Endothelial cell of umbilical vein (primary cell): ENCODE results near the gene KRT33B. TPM values are rescaled to one million over a fixed set of nuclear protein-coding genes. Genes with fewer than 3 reads are reported as not detected.

ENCODE experiments used
- BruUV-seq: library from RNA; stranded (reverse); fragments of 400-500 nt; replicated peaks from 2 replicates; lab custom pipeline; 2021; lab: Mats Ljungman, UMichigan
- CTCF ChIA-PET: fragments of 300-600, 350-600 bp; sonication (Branson Sonifier 250); formaldehyde crosslinking; loops from one replicate; lab custom pipeline; 2021; ENCODE audit warnings: antibody characterized with exemption, inconsistent platforms; lab: Charles Lee
- POLR2A ChIA-PET: fragments of 300-600, 350-600 bp; sonication (Branson Sonifier 250); formaldehyde crosslinking; loops from one replicate; lab custom pipeline; 2021; ENCODE audit warnings: antibody characterized with exemption, inconsistent platforms; lab: Charles Lee
- DNase-seq: peaks from one replicate; pipeline ENCODE4 v3.0.0-alpha.2; 2011; ENCODE audit warnings: low read depth, low spot score
- FAIRE-seq: peaks from 2 replicates; lab custom pipeline; 2011; peaks lifted over from hg19 to GRCh38; lab: Jason Lieb, UNC
- H2AFZ ChIP-seq: 2 replicates; pipeline ENCODE4 v1.6.0; 2012; ENCODE audit warnings: low read depth, low read length, control low read depth, inconsistent platforms
- H3K27ac ChIP-seq: 2 replicates; pipeline ENCODE4 v1.5.1; 2011; ENCODE audit warnings: low read depth, mild to moderate bottlenecking, control low read depth, low read length, moderate library complexity; ENCODE audit not compliant: insufficient read depth
- H3K27me3 ChIP-seq, 2 experiments: 2 replicates each; pipeline versions ENCODE4 v1.6.0 to v1.6.1; 2011; ENCODE audit warnings: low read length in 2 of 2, mixed read lengths in 1 of 2; ENCODE audit not compliant: control insufficient read depth in 2 of 2, insufficient read depth in 2 of 2
- H3K36me3 ChIP-seq, 2 experiments: 2 replicates in 1 of 2; 3 replicates in 1 of 2; pipeline ENCODE4 v1.5.1; 2011; ENCODE audit warnings: low read length in 2 of 2, mild to moderate bottlenecking in 1 of 2, moderate library complexity in 1 of 2; ENCODE audit not compliant: control insufficient read depth in 2 of 2, insufficient read depth in 2 of 2; ENCODE audit errors: extremely low read depth in 1 of 2
- H3K4me1 ChIP-seq: 3 replicates; pipeline ENCODE4 v1.5.1; 2011; ENCODE audit warnings: mild to moderate bottlenecking, low read length; ENCODE audit not compliant: control insufficient read depth, insufficient read depth; ENCODE audit errors: extremely low read depth
- H3K4me2 ChIP-seq: 2 replicates; pipeline ENCODE4 v1.6.1; 2011; ENCODE audit warnings: low read length, control low read depth, mixed read lengths; ENCODE audit not compliant: insufficient read depth
- H3K4me3 ChIP-seq, 3 experiments: fragments of 200-600 bp in 1 of 3; sonication (generic), shearing (Covaris generic) in 1 of 3; replicated peaks in 1 of 3; 2 replicates each; pipeline ENCODE4 v1.5.1; 2011 to 2016; ENCODE audit warnings: control low read depth in 3 of 3, low read length in 3 of 3, mild to moderate bottlenecking in 2 of 3, inconsistent platforms in 1 of 3, low read depth in 1 of 3, moderate library complexity in 1 of 3; ENCODE audit not compliant: insufficient read depth in 1 of 3
- H3K79me2 ChIP-seq: 2 replicates; pipeline ENCODE4 v1.6.0; 2012; ENCODE audit warnings: low read length, inconsistent platforms; ENCODE audit not compliant: control insufficient read depth, insufficient read depth
- H3K9ac ChIP-seq: replicated peaks from 2 replicates; pipeline ENCODE3; 2011; ENCODE audit warnings: low read length, control low read depth; ENCODE audit not compliant: insufficient read depth; ENCODE audit errors: extremely low read depth
- H3K9me1 ChIP-seq: replicated peaks from 3 replicates; pipeline ENCODE4 v1.6.0; 2011; ENCODE audit warnings: mild to moderate bottlenecking, low read length; ENCODE audit not compliant: control insufficient read depth, insufficient read depth; ENCODE audit errors: extremely low read depth
- H3K9me3 ChIP-seq: replicated peaks from 2 replicates; pipeline ENCODE4 v1.5.1; 2012; ENCODE audit warnings: low read length, inconsistent platforms; ENCODE audit not compliant: control insufficient read depth, insufficient read depth
- H4K20me1 ChIP-seq: replicated peaks from 2 replicates; pipeline ENCODE3; 2011; ENCODE audit warnings: mild to moderate bottlenecking, low read length; ENCODE audit not compliant: control insufficient read depth, insufficient read depth; ENCODE audit errors: extremely low read depth
- CTCF ChIP-seq, 2 donors: IDR thresholded peaks; 1 replicate in 1 of 2; 2 replicates in 1 of 2; pipeline ENCODE4 v1.5.1; 2011; ENCODE audit warnings: low read length in 2 of 2, mild to moderate bottlenecking in 2 of 2, moderate library complexity in 2 of 2, control low read depth in 1 of 2, inconsistent platforms in 1 of 2, low read depth in 1 of 2; ENCODE audit not compliant: insufficient read depth in 1 of 2; ENCODE audit errors: extremely low read depth in 1 of 2
- EZH2 ChIP-seq: IDR thresholded peaks from 2 replicates; pipeline ENCODE4 v1.6.1; 2012; ENCODE audit warnings: borderline replicate concordance, low read depth, mild to moderate bottlenecking, moderate library complexity, low read length, inconsistent platforms; ENCODE audit not compliant: severe bottlenecking
- FOS ChIP-seq: IDR thresholded peaks from 2 replicates; pipeline ENCODE4 v1.6.1; 2011; ENCODE audit warnings: mild to moderate bottlenecking, low read length, moderate library complexity, borderline replicate concordance; ENCODE audit not compliant: insufficient read depth
- GATA2 ChIP-seq: IDR thresholded peaks from 2 replicates; pipeline ENCODE4 v1.7.0; 2011; ENCODE audit warnings: low read depth, mild to moderate bottlenecking, moderate library complexity, mixed read lengths, low read length; ENCODE audit not compliant: insufficient read length, insufficient read depth
- JUN ChIP-seq: IDR thresholded peaks from 2 replicates; pipeline ENCODE4 v1.6.1; 2011; ENCODE audit warnings: borderline replicate concordance, low read depth; ENCODE audit not compliant: insufficient read length, insufficient read depth
- MYC ChIP-seq: IDR thresholded peaks from one replicate; pipeline ENCODE4 v1.6.1; 2011; ENCODE audit warnings: mild to moderate bottlenecking, low read depth, low read length
- POLR2A ChIP-seq: IDR thresholded peaks from 2 replicates; pipeline ENCODE4 v1.6.1; 2012; ENCODE audit warnings: low read depth, mild to moderate bottlenecking, control low read depth, low read length
- POLR2AphosphoS5 ChIP-seq: IDR thresholded peaks from 2 replicates; pipeline ENCODE4 v1.6.1; 2012; ENCODE audit warnings: low read depth, mild to moderate bottlenecking, control low read depth, low read length, moderate library complexity; ENCODE audit not compliant: insufficient read depth
- dilution Hi-C: fragments of 300-500 bp; cut with MboI; formaldehyde crosslinking; loops from one replicate; pipeline ENCODE4 v1.15.0; 2019; ENCODE audit warnings: low sequenced_read_pairs; ENCODE audit not compliant: extremely low pct_ligation_motif_present
- intact Hi-C: fragments of 100-400 bp; cut with micrococcal nuclease; formaldehyde crosslinking; loops from one replicate; pipeline ENCODE4 v1.10.0; 2022
- polyA plus RNA-seq, 4 experiments: library from polyadenylated mRNA; depleted of rRNA in 3 of 4; stranded (reverse) in 3 of 4; unstranded in 1 of 4; fragments of >200 nt; gene quantifications; 2 replicates each; pipeline versions ENCODE4 v1.2.1 to v1.2.3, GENCODE V29; 2011 to 2012; ENCODE audit warnings: missing spikeins in 1 of 4
- total RNA-seq: library from RNA; stranded (reverse); gene quantifications from 2 replicates; pipeline ENCODE4 v1.2.3, GENCODE V29; 2021

Gene KRT33B
- total and polyA plus RNA-seq, 2 donors (not counting 3 experiments of a cell fraction or from before 2014, with no cell fraction given): not detected

- BruUV-seq: no TSS peak
- dilution Hi-C loops (no loop called here), intact Hi-C loops (no loop called here)
- H4K20me1 ChIP-seq: no peaks in the 10 kb centered on the region
- H3K4me3 ChIP-seq: no peak overlapping the region
- DNase-seq: peak; percentile 33
- H3K4me2 ChIP-seq: no peak overlapping the region
- ChIA-PET POLR2A (no interaction called here), CTCF (no interaction called here)
- no peaks in the 10 kb centered on the region for H3K79me2 ChIP-seq
- H3K9ac ChIP-seq: no peak overlapping the region
- no peak overlapping the region for H2AFZ ChIP-seq
- H3K9me3 ChIP-seq: no peaks in the 10 kb centered on the region
- no peaks in the 10 kb centered on the region for H3K36me3 ChIP-seq
- H3K4me1 ChIP-seq: no peaks in the 10 kb centered on the region
- no peak overlapping the region for H3K27ac ChIP-seq
- H3K9me1 ChIP-seq: no peaks in the 10 kb centered on the region
- TF ChIP-seq POLR2A (no peak), MYC (no peak), JUN (no peak), GATA2 (no peak)
- no peak for FAIRE-seq
- no peaks in the 10 kb centered on the region for H3K27me3 ChIP-seq
Observed at GRCh38 chr17:41377546-41377945, 7.9 kb upstream of the KRT33B start.

GRCh38 chr17:41369023-41369422 lies 590 bp downstream of the KRT33B start:
- Histone ChIP-seq H3K27ac (no peak overlapping the region), H3K9me1 (no peaks in the 10 kb centered on the region), H3K27me3 (no peaks in the 10 kb centered on the region), H3K36me3 (no peaks in the 10 kb centered on the region), H3K4me3 (no peak overlapping the region), H4K20me1 (no peaks in the 10 kb centered on the region), H3K79me2 (no peaks in the 10 kb centered on the region), H3K9ac (no peak overlapping the region), H3K4me2 (no peak overlapping the region), H3K9me3 (no peaks in the 10 kb centered on the region), H3K4me1 (no peaks in the 10 kb centered on the region), H2AFZ (no peak overlapping the region)
- ChIA-PET POLR2A (no interaction called here), CTCF (interaction anchor here (1.4 to 1.5 kb wide), 2 partner anchors 12 to 279 kb away, joined by 3 to 4 read pairs; no protein-coding TSS in a partner anchor)
- intact Hi-C loops: no loop called here
- FAIRE-seq (no peak), DNase-seq (no peak)
- TF ChIP-seq GATA2 (no peak), POLR2A (no peak), CTCF (IDR thresholded peaks at IDR 0.05; ENCODE audit: extremely low read depth in 1 of 2, insufficient read depth in 1 of 2, low read depth in 1 of 2, low read length in 2 of 2) (no peak), FOS (no peak), POLR2AphosphoS5 (no peak), EZH2 (no peak), JUN (no peak), MYC (no peak)
- dilution Hi-C loops: no loop called here
- no TSS peak for BruUV-seq
